Right cardiac atrium (tissue), 5 donors: ENCODE measurements around the gene GPER1. TPM values are rescaled to one million over a fixed set of nuclear protein-coding genes. Genes with fewer than 3 reads are reported as not detected.
"Not testable (repeated sequence)": the region's sequence is repeated elsewhere in the genome, so short reads cannot be mapped to it uniquely, and the experiment has no call there.

Experiments
- ATAC-seq, 2 donors: fragments of 200-7000 bp; cut with Tn5 transposase; one replicate each; pipeline versions ENCODE4 v1.8.0 to v1.9.1; 2020; ENCODE audit warnings: moderate library complexity in 2 of 2, mild to moderate bottlenecking in 1 of 2
- DNase-seq, 3 donors: peaks; one replicate each; pipeline ENCODE4 v3.0.0-alpha.2; 2020
- H3K27ac ChIP-seq: one replicate; pipeline ENCODE4 v1.5.1; 2013; ENCODE audit warnings: mild to moderate bottlenecking, low read length, control low read depth, moderate library complexity
- H3K27me3 ChIP-seq: one replicate; pipeline ENCODE4 v1.6.1; 2013; ENCODE audit not compliant: control insufficient read depth, insufficient read depth
- H3K4me1 ChIP-seq: one replicate; pipeline ENCODE4 v1.6.1; 2013; ENCODE audit warnings: low read length; ENCODE audit not compliant: control insufficient read depth, insufficient read depth
- H3K4me3 ChIP-seq: one replicate; pipeline ENCODE4 v1.5.1; 2013; ENCODE audit warnings: low read length, control low read depth
- H3K9me3 ChIP-seq: one replicate; pipeline ENCODE4 v1.6.1; 2013; ENCODE audit warnings: low read length; ENCODE audit not compliant: control insufficient read depth
- WGBS: extraction: QIAGEN DNeasy Blood & Tissue Kit; methylation state at CpG from one replicate; pipeline ENCODE4 v1.1.7; 2013; 5-methylcytosine and 5-hydroxymethylcytosine counted together
- intact Hi-C, 4 donors: fragments of 100-400 bp; cut with DNase I; formaldehyde crosslinking; loops; one replicate each; pipeline versions ENCODE4 v1.11.0 to v1.14.0; 2022 to 2023
- long read RNA-seq, 4 donors: library from polyadenylated mRNA; unstranded; transcript quantifications; one replicate each; pipeline ENCODE4 v2.0.0, GENCODE V29; 2020 to 2021
- polyA plus RNA-seq: library from polyadenylated mRNA; stranded (reverse); fragments of 200-250 nt; gene quantifications from one replicate; pipeline ENCODE4 v1.2.3, GENCODE V29; 2013
- total RNA-seq, 4 donors: library from RNA; stranded (reverse); fragmentation: NEBNext Ultra II Directional; extraction: Animal tissue kit (Norgen Biotek cat#: 25700); gene quantifications; one replicate each; pipeline ENCODE4 v1.2.1, GENCODE V29; 2021
- donor health status: healthy with polysubstance abuse.
- donor health status: DM: no; HTN: yes; CAD: no.
- donor health status: DM: no; HTN: no; CAD: no.
- donor health status: DM: no; HTN: yes; CAD: no; lungs with severe emphysema.
- donor health status: DM: yes; HTN: yes; CAD: no.

GPER1 gene
- total RNA-seq, result 1 to 10 TPM; 3.0 to 6.7 (median 4.5) TPM
- 3.6 TPM for polyA plus RNA-seq
- long read RNA-seq, donor 1, transcript GPER1-202 (2 exons, 2,639 nt), result major isoform, 17 of 30 reads
- long read RNA-seq, donor 1, partial matches to known transcripts, result 0 of 30 reads
- long read RNA-seq, donor 1, other reads (novel, unspliced or antisense), result 8 of 30 reads
- long read RNA-seq, donor 2, transcript GPER1-202 (2 exons, 2,639 nt), result major isoform, 12 of 12 reads
- long read RNA-seq, donor 2, partial matches to known transcripts, result 0 of 12 reads
- long read RNA-seq, donor 2, other reads (novel, unspliced or antisense), result 0 of 12 reads
- long read RNA-seq, donor 3, transcript GPER1-202 (2 exons, 2,639 nt), result major isoform, 14 of 18 reads
- long read RNA-seq, donor 3, partial matches to known transcripts, result 0 of 18 reads
- long read RNA-seq, donor 3, other reads (novel, unspliced or antisense), result 2 of 18 reads
- long read RNA-seq, donor 4, transcript GPER1-202 (2 exons, 2,639 nt), result major isoform, 6 of 13 reads
- long read RNA-seq, donor 4, partial matches to known transcripts, result 0 of 13 reads
- long read RNA-seq, donor 4, other reads (novel, unspliced or antisense), result 6 of 13 reads

DNA sequence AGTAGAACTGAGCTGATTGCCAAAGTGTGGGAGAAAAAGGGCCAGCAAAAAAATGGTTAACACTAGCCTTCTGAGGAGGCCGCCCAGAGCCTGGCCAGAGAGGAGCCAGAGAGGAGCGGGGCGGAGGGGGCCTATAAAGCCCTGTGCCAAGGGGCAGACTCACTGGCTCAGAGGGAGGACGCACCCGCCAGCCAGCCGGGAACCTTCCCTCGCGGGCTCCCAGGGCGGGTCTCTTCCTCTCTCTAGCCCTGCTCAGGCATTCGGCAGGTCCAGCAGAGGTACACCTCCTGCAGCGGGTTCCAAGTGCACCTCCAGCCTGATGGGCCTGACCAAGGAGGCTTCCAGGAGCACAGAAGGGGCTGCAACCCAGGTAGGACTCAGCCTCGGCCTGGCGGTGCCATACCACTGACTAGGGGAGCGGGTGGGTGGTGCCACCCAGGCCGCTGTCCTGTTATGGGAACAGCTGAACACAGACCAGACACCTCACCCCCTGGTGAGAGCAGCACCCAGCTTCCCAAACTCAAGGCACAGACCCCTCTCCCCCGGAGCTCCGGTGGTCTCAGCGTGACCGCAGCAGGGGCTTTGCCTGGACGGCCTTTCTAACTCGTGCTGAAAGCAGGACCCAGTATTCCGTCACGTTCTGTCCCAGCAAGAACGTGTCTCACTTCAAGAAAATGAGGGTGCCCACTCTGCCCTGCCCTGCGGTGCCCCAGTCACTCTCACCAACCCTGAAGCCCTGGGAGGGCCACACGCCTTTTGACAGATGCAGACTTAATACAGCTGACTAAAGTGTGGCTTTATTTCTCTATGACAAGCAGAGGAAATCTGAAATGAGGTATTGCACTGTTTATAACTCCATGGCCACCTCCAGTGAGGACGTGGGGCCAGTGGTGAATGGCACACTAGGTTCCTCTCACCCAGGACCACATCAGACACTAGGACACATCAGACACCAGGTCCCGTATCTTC is at the start of gene GPER1:
Gene GPER1 (plus strand): TSS at position 162 of the 969 bp plus-strand sequence. CDS start 3,616 bp downstream, outside the sequence.
- Histone ChIP-seq H3K4me3 (peak within 1 kb of the TSS; percentile 21), H3K27ac (no peak within 1 kb of the TSS), H3K9me3 (no peaks in the 10 kb centered on the region), H3K27me3 (no peaks in the 10 kb centered on the region), H3K4me1 (no peaks in the 10 kb centered on the region)
- WGBS, result 26% methylated on average over 28 of the region's 28 CpGs
- intact Hi-C loops, result loop anchor here in 1 of 4 donors (2.0 kb wide), 1 partner anchor 35 kb away; no protein-coding TSS in a partner anchor
- ATAC-seq (peak; percentile 88 to 92), DNase-seq (peak; percentile 78 to 89 (median 89))

DNA sequence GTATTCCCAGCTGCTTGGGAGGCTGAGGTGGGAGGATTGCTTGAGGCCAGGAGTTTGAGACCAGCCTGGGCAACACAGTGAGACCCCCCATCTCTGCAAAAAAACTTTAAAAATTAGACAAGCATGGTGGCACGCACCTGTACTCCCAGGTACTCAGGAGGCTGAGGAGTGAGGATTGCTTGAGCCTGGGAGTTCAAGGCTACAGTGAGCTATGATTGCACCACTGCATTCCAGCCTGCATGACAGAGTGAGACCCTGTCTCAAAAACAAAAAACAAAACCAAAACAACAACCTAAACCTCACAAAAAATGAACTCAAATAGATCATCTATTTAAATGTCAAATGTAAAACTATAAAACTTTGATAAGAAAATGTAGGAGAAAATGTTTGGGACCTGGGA is 47.7 kb upstream of the GPER1 start:
- H3K27ac ChIP-seq, ATAC-seq, intact Hi-C loops, H3K9me3 ChIP-seq, H3K27me3 ChIP-seq, H3K4me3 ChIP-seq, H3K4me1 ChIP-seq: not testable (repeated sequence)
- 98% methylated on average over 1 of the region's 1 CpG for WGBS
- peak in 1 of 3 donors; percentile 1 for DNase-seq

DNA sequence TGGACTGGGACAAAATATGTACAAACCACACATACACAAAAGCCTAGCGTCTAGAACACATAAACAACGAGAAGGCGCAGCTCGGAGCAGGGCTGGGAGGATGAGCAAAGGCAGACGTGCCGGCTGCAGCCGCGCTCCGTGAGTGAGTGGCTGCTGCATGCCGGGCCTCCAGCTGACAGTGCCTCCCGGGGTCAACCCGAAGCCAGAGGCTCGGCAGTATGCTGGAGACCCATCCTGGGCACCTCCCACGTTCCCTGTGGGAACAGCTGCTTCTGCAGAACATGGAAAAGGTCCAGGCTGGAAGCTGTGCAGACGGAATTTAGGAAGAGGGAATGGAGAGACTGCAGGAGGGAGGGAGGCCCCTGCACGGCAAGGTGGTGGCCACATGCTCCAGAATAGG is 47.1 kb upstream of the GPER1 start:
- no peak overlapping the region for H3K4me3 ChIP-seq
- peaks cover 9% of the 10 kb centered on the region for H3K4me1 ChIP-seq
- H3K27ac ChIP-seq, result no peak overlapping the region
- no peaks in the 10 kb centered on the region for H3K27me3 ChIP-seq
- H3K9me3 ChIP-seq, result no peaks in the 10 kb centered on the region
- intact Hi-C loops, result no loop called here
- WGBS, result 27% methylated on average over 16 of the region's 16 CpGs
- ATAC-seq, result no peak
- peak in 2 of 3 donors; percentile 76 to 77 for DNase-seq

DNA sequence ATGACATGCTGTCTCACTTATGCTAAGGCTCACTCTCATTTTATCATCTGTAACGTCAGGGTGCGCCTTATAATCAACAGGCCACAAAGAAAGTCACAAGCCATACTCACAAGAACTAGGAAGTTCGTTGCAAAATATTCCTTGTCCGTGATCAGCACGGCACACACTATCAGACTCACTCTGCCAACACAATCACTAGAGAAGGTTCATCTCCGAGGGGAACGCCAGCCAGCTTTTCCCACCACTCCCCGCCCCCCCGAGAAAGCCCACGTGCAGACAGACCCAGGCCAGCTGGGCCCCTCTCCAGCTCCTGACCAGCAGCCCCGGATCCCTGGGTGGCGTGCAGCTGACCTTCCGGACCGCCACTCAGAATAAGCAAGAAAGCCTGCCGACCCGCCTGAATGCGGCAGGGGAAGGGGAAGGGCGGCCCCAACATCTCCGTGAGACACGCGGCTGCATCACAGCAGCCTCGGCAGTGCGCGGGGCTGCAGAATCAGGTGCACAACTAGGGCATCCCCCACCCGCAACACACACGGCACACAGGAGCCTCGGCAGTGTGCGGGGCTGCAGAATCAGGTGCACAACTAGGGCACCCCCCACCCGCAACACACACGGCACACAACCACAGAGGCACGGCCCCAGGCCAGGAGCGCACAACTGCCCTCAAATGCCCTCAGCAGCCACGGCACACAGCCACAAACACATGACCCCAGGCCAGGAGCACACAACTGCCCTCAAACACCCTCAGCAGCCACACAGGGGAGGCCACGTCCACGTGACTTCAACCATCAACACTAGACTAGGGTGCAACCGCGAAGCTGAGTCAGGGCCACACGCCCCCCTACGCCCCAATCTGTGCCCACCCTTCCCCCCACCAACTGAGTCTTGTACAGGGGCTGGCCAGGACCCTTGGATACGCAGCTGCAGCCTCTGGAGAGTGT is 46.1 kb upstream of the GPER1 start:
- DNase-seq, result peak in 2 of 3 donors; percentile 48 to 63
- no peaks in the 10 kb centered on the region for H3K9me3 ChIP-seq
- no peak for ATAC-seq
- intact Hi-C loops, result no loop called here
- peaks cover 9% of the 10 kb centered on the region for H3K4me1 ChIP-seq
- H3K4me3 ChIP-seq, result no peak overlapping the region
- no peaks in the 10 kb centered on the region for H3K27me3 ChIP-seq
- no peak overlapping the region for H3K27ac ChIP-seq
- 73% methylated on average over 40 of the region's 40 CpGs for WGBS

DNA sequence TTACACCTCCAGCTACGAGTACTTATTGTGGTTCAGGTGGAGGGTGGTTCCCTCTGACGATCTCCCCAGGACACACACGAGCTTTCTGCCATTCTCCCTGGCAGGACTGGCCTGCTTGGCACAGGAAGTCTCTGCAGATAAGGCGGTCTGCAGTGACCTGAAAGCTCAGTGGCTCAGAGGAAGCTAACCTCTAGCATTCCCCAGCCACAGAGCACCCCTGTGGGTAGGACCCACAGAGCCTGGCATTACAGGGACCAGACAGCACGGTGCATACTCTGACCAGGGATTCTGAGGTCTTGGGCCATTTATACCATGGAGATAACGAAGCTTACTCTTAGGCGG is 45.5 kb upstream of the GPER1 start:
- H3K4me3 ChIP-seq, result no peak overlapping the region
- H3K27me3 ChIP-seq, result no peaks in the 10 kb centered on the region
- peak overlapping the region; percentile 23 for H3K27ac ChIP-seq
- H3K9me3 ChIP-seq, result no peaks in the 10 kb centered on the region
- peaks cover 9% of the 10 kb centered on the region for H3K4me1 ChIP-seq
- ATAC-seq (no peak), DNase-seq (peak in 2 of 3 donors; percentile 47 to 60)
- WGBS, result 67% methylated on average over 7 of the region's 7 CpGs
- intact Hi-C loops, result no loop called here

DNA sequence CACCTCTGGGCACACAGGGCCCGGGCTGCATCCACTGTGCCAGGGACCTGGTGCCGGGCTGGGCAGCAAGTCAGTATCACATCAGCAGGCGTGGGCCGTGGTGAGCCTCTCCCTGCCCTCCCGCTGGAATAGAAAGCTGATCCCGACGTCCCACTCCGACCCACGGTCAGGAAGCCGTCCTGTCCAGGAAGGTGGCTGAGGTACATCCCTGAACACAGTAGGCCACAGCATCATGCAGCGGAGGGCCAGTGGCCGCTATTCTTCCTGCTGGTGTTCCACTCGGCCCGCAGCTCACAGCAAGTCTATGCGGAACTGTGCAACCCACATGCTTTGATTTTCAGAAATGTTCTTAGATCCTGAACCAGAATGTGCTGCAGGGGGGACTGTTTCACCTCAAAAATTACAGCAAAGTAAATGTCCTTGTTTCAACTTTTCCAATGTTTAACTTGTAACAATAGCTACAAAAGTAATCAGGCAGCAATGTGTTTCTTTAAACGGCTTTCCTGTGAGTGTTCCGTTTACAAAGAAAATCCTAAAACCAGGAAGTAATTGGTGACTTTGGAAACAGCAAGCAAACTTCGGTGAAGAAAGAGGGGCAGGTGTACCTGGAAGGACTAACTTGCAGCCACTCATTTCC is 44.2 kb upstream of the GPER1 start:
- ATAC-seq, result peak in 1 of 2 donors; percentile 1
- intact Hi-C loops, result no loop called here
- Histone ChIP-seq H3K27ac (peak overlapping the region; percentile 96), H3K9me3 (no peaks in the 10 kb centered on the region), H3K4me1 (peaks cover 9% of the 10 kb centered on the region), H3K27me3 (no peaks in the 10 kb centered on the region), H3K4me3 (peak overlapping the region; percentile 95)
- 49% methylated on average over 18 of the region's 18 CpGs for WGBS
- DNase-seq, result peak in 2 of 3 donors; percentile 61 to 68

DNA sequence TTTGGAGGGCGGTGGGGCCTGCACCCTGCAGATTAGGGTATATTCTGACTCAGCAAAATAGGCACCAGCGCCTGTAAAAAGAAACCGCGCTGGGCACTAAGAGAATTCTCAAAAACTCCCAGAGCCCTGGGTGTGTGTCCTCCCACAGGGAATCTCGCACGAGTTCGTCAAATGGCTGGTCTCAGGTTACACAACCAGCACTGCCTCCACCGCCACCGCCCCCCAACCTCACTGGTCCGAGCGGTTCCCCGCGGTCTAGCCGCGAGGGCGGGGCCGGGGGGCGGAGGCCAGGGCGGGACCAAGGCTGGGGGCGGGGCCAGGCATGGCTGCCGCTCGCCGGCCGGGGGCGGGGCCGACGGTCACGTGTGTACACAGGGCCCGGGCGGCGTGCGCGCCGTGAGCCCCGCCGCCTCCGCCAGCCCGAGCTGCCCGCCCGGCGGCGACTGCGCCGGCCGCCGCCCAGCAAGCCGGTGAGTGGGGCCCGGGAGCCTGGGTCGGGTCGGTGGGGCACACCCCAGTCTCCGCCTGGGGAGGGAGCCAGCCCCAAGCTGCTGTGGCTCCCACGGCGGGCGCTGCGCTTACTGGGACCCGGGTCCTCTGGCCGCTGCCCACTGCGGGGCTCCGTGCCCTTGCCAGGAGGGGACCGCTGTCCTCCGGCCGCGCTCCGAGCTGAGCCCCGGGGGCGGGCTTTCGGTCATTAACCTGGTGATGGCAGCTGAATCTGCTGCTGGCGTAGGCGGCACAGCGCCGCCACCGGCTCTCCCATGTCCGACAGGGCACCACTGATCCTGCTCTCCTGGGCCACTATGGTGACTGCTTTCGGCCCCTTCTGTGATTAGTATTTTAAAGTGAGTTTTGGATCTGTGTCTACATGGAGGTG is 43.5 kb upstream of the GPER1 start, which contains the start of gene GPR146:
Gene GPR146 (plus strand): TSS at position 358 of the 880 bp plus-strand sequence. CDS start 12,970 bp downstream, outside the sequence.
- peak; percentile 98 for ATAC-seq
- peak; percentile 97 to 99 (median 99) for DNase-seq
- Histone ChIP-seq H3K4me3 (peak within 1 kb of the TSS; percentile 95), H3K9me3 (no peaks in the 10 kb centered on the region), H3K27me3 (no peaks in the 10 kb centered on the region), H3K27ac (peak within 1 kb of the TSS; percentile 96), H3K4me1 (peaks cover 15% of the 10 kb centered on the region)
- 1% methylated on average over 74 of the region's 74 CpGs for WGBS
- intact Hi-C loops, result no loop called here

DNA sequence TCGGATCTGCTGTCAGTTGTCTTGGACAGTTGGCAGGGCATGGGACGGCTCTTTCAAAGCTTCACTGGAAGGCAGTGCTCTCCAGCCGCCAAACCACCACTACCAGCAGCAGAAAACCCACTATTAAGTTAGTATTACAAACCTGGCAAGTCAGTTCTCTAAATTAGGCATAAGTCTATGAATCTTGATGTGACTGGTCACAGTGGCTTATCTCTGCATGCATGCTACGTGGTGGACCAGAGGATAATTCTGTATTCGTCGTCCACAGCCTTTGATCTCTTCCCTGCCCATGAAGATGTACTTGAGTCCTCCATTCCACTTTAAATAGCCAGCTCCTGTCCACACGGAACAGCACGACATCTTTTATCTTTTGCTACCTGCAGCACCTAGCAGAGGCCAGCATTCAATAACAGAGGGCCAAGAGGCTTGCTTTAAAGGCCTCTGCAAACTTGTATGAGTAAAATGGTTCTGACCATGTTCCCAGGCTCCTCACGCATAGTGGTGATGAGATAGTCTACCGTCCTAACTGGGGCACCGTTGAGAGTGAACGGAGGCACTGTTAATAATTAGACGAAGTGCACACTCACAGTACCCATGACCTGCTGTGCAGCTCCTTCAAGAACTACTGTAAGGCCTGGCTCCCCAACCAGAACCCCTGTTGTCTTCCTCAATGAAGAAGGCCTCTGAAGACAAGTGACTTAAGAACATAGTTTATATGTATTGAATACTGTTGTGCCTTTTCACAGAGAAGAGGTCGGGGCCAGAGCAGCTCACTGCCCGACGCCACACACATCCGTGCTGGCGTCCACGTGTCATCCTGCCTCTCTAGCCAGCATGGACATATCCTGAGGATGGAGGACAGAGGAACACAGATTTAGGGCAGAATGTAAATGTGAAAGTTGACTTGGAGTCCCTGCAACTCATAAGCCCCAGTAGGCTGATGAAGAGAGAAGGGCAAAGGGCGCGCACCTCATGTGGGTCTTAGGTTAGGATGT is 42.5 kb upstream of the GPER1 start:
- Histone ChIP-seq H3K4me1 (peaks cover 22% of the 10 kb centered on the region), H3K27ac (peak overlapping the region; percentile 40), H3K27me3 (no peaks in the 10 kb centered on the region), H3K4me3 (peak overlapping the region; percentile 95), H3K9me3 (no peaks in the 10 kb centered on the region)
- DNase-seq (peak in 1 of 3 donors; percentile 3), ATAC-seq (no peak)
- intact Hi-C loops, result no loop called here
- 65% methylated on average over 21 of the region's 21 CpGs for WGBS
